HTR-8/SVneo (cell line): Measurements from ENCODE around the gene STPG3.
A peak's percentile ranks its signal among the peaks of the same experiment; 100 is the strongest.

Experiments
- DNase-seq: peaks from one replicate; pipeline ENCODE4 v3.0.0; 2011; ENCODE audit warnings: low spot score, mixed read lengths; ENCODE audit not compliant: insufficient read length
- FAIRE-seq: peaks from 2 replicates; lab custom pipeline; 2011; peaks lifted over from hg19 to GRCh38; lab: Jason Lieb, UNC

STPG3 gene

DNA sequence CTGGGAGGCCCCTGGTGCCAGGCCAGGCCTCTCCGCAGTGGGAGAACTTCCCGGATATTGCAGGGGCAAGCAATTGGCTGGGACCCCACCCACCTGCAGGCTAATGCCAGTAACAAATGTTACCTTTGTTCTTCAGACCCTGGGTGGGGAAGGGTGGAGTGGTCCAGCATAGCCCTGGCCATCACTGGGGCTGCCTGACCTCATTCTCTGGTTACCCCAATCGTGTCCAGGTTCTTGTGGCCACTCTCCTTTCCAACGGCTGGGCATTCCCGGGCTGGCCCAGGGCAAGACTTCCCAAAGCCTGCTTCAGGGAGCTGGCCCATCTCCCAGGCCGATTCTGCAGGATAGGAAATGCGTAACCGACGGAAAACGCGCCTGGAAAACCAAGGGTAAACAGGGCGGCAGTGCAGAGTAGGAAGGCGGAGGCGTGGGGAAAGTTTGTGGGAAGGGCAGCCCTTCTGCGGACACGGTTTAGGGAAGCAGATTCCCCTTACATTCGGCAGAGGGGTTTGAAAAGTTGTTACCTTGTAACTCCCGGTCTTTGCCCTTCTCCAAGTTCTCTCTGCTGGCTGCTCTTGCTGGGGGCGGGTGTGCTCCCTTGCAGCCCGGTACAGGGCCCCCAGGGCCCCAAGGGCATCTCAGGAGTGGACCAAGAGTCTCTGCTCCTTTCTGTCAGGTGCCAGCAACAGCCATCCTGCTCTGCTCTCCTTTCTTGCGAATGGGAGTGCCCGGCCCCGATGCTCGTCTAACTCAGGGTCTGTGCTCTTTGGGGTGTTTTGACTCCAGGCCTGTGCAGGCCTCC is 47.5 kb downstream of the STPG3 start:
- no peak for DNase-seq
- FAIRE-seq = no peak

DNA sequence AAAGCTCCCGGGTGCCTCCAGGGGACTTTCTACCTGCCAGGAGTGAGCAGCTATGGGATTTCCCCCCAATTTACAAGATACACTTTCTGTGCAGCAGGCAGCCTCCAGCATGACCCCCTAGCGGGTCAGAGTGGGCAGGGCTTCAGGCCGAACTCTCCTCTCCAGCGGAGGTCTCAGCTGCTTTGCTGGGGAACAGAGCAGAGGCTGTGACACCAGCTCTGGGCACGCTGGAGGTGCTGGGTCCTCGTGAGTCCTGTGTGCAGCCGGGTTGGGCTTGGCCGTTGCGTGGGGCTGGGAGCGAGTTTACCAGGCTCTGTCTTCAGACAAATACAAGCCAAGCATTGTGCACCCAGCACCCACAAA is 48.1 kb downstream of the STPG3 start:
- DNase-seq (no peak), FAIRE-seq (no peak)

DNA sequence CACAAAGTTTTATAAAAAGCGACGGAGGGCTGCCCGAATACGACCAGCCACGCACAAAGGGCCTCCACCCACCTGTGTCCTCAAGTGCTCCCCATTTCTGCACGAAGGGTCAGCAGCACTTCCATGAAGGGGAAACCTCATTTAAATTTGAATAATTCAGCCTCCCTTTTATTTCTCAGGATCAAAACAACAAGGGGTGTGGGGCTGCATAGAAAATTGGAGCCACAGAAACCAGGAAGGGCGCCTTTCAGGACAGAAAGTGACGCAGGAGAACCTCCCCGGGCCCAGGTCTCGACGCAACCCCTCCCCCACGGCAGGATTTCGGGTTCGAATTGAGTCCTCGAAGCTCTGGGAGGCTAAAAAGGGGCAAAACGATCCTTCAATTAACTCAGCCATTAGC is 48.9 kb downstream of the STPG3 start:
- FAIRE-seq (no peak), DNase-seq (no peak)

GRCh38 chr9:137300567-137301080 is 49.5 kb downstream of the STPG3 start:
- DNase-seq (no peak), FAIRE-seq (no peak)

GRCh38 chr9:137301081-137301947 is 50.2 kb downstream of the STPG3 start:
- FAIRE-seq = peak; percentile 55
- peak; percentile 49 for DNase-seq

- DNase-seq = peak; percentile 67
- FAIRE-seq = no peak
These were observed 51.0 kb downstream of the STPG3 start, which contains the start of gene NRARP for GRCh38 chr9:137302118-137302448. NRARP (minus strand) TSS chr9:137302271; CDS start chr9:137301928, 343 bp downstream.

DNA sequence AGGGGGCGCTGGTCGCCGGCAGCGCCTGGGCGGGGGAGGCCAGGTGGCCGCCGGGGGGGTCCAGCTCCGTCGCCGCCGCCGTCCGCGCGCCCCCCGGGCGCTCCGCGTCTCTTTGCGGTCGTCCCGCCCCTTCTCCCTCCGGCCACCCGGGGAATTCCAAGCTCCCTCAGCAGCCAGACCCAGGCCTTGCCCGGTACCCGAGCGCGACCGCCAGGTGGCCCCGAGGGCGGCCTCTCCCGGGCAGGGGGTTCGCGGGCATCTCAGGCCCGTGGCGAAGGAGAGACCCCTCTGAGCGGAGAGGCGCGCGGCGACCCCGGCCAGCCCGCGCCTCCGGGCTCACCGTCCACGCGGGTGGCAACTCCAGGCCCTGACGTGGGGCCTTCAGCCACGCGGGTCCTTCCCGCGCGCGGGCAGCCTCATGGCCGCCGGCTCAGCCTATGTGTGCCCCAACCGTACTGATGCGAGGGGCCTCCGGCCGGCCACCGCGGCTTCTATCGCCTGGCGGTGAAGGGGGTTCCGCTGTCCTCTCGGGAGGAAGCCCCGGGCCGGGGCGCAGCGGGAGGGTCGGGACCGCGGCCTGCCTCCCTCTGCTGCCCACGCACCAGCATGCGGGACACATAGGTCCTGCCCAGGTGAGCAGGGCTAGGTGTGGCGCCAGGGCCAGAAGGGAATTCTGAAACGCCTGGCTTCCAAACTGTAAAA is 51.5 kb downstream of the STPG3 start:
- FAIRE-seq = no peak
- peak; percentile 49 for DNase-seq
